B cell (primary cell): Measurements from ENCODE around the gene C4A. TPM values are rescaled to one million over a fixed set of nuclear protein-coding genes. Genes with fewer than 3 reads are reported as not detected.

Experiments used
- ATAC-seq: fragments of 200-7000 bp; cut with Tn5 transposase; one replicate; pipeline ENCODE4 v1.10.0; 2021; ENCODE audit warnings: low read depth, mild to moderate bottlenecking, moderate number of reproducible peaks, moderate library complexity
- CTCF ChIA-PET: fragments of 350-600 bp; sonication (Branson Sonifier 250); formaldehyde crosslinking; loops from one replicate; lab custom pipeline; 2021; ENCODE audit warnings: antibody characterized with exemption, inconsistent platforms; lab: Charles Lee
- POLR2A ChIA-PET: fragments of 350-600 bp; sonication (Branson Sonifier 250); formaldehyde crosslinking; loops from one replicate; lab custom pipeline; 2021; ENCODE audit warnings: antibody characterized with exemption; lab: Charles Lee
- DNase-seq: peaks from one replicate; pipeline ENCODE4 v3.0.0; 2013
- H2AFZ ChIP-seq: 2 replicates; pipeline ENCODE4 v1.6.1; 2012; ENCODE audit warnings: mild to moderate bottlenecking, low read depth, low read length; ENCODE audit not compliant: insufficient read depth, poor library complexity, severe bottlenecking
- H3K27ac ChIP-seq, 2 donors: 1 replicate in 1 of 2; 2 replicates in 1 of 2; pipeline ENCODE4 v1.5.1; 2012 to 2013; ENCODE audit warnings: low read length in 2 of 2, mild to moderate bottlenecking in 2 of 2, moderate library complexity in 1 of 2
- H3K27me3 ChIP-seq, 4 experiments: fragments of 200-600 bp in 1 of 4; sonication (generic) in 1 of 4; replicated peaks in 1 of 4; 1 replicate in 2 of 4; 2 replicates in 2 of 4; pipeline versions ENCODE4 v1.6.1 to v1.7.0; 2013 to 2016; ENCODE audit warnings: low read length in 3 of 4, mild to moderate bottlenecking in 2 of 4, mixed read lengths in 1 of 4, moderate library complexity in 1 of 4; ENCODE audit not compliant: insufficient read depth in 4 of 4, control insufficient read depth in 3 of 4; ENCODE audit errors: control extremely low read depth in 1 of 4
- H3K36me3 ChIP-seq, 2 experiments: replicated peaks in 1 of 2; 1 replicate in 1 of 2; 2 replicates in 1 of 2; pipeline versions ENCODE4 v1.6.1 to v1.7.1; 2013; ENCODE audit warnings: low read length in 1 of 2; ENCODE audit not compliant: insufficient read depth in 2 of 2, control insufficient read depth in 1 of 2; ENCODE audit errors: control extremely low read depth in 1 of 2, extremely low read depth in 1 of 2
- H3K4me1 ChIP-seq, 2 donors: fragments of 200-600 bp in 1 of 2; sonication (generic) in 1 of 2; 1 replicate in 1 of 2; 2 replicates in 1 of 2; pipeline versions ENCODE4 v1.5.1 to v1.6.1; 2013 to 2017; ENCODE audit warnings: low read length in 2 of 2; ENCODE audit not compliant: control insufficient read depth in 2 of 2, insufficient read depth in 2 of 2
- H3K4me2 ChIP-seq: replicated peaks from 2 replicates; pipeline ENCODE3; 2012; ENCODE audit warnings: mild to moderate bottlenecking, low read depth, low read length; ENCODE audit not compliant: poor library complexity, severe bottlenecking
- H3K4me3 ChIP-seq, 5 experiments: fragments of 200-600 bp in 1 of 5; sonication (generic) in 1 of 5; 1 replicate in 3 of 5; 2 replicates in 2 of 5; pipeline versions ENCODE4 v1.5.1 to v1.7.0; 2011 to 2016; ENCODE audit warnings: low read length in 4 of 5, mild to moderate bottlenecking in 4 of 5, low read depth in 2 of 5, control low read depth in 1 of 5, moderate library complexity in 1 of 5; ENCODE audit not compliant: insufficient read depth in 1 of 5; ENCODE audit errors: control extremely low read depth in 1 of 5, extremely low read depth in 1 of 5
- H3K79me2 ChIP-seq: fragments of 200-600 bp; sonication (generic); one replicate; pipeline ENCODE4 v1.6.0; 2016; ENCODE audit warnings: low read length; ENCODE audit not compliant: control insufficient read depth, insufficient read depth
- H3K9ac ChIP-seq: fragments of 200-600 bp; sonication (generic); 2 replicates; pipeline ENCODE4 v1.6.1; 2017; ENCODE audit warnings: mild to moderate bottlenecking, low read length, moderate library complexity
- H3K9me3 ChIP-seq, 3 donors: one replicate each; pipeline versions ENCODE4 v1.6.1 to v1.7.1; 2013; ENCODE audit warnings: low read length in 2 of 3; ENCODE audit not compliant: control insufficient read depth in 2 of 3, insufficient read depth in 1 of 3; ENCODE audit errors: control extremely low read depth in 1 of 3
- H4K20me1 ChIP-seq: 2 replicates; pipeline ENCODE4 v1.6.0; 2012; ENCODE audit warnings: mild to moderate bottlenecking, low read length; ENCODE audit not compliant: insufficient read depth, control insufficient read depth, poor library complexity, severe bottlenecking
- H3K27ac Mint-ChIP-seq: one replicate; pipeline ENCODE4 v1.8.0; 2021; ENCODE audit warnings: mixed read lengths
- H3K27me3 Mint-ChIP-seq: one replicate; pipeline ENCODE4 v1.8.0; 2021; ENCODE audit warnings: mixed read lengths
- H3K4me1 Mint-ChIP-seq: one replicate; pipeline ENCODE4 v1.8.0; 2021; ENCODE audit warnings: mixed read lengths
- H3K4me3 Mint-ChIP-seq: one replicate; pipeline ENCODE4 v1.8.0; 2021; ENCODE audit warnings: mixed read lengths
- H3K9me3 Mint-ChIP-seq: one replicate; pipeline ENCODE4 v1.8.0; 2022; ENCODE audit warnings: mixed read lengths; ENCODE audit not compliant: insufficient read depth
- EZH2 ChIP-seq: IDR thresholded peaks from 2 replicates; pipeline ENCODE4 v1.6.1; 2012; ENCODE audit warnings: borderline replicate concordance, low read depth, mild to moderate bottlenecking, moderate library complexity, low read length; ENCODE audit not compliant: insufficient read depth, poor library complexity, severe bottlenecking
- WGBS: methylation state at CpG from one replicate; pipeline ENCODE4 v1.1.5; 2013; ENCODE audit warnings: missing lambda C conversion rate; ENCODE audit not compliant: insufficient coverage; 5-methylcytosine and 5-hydroxymethylcytosine counted together
- intact Hi-C: fragments of 100-400 bp; cut with micrococcal nuclease; formaldehyde crosslinking; loops from one replicate; pipeline ENCODE4 v1.10.0; 2022
- polyA plus RNA-seq: library from polyadenylated mRNA; depleted of rRNA; stranded (reverse); fragments of >200 nt; gene quantifications from 2 replicates; pipeline ENCODE4 v1.2.3, GENCODE V29; 2012
- total RNA-seq, 2 donors: library from RNA; stranded (reverse); fragments of 120-200 nt in 1 of 2; gene quantifications; 1 replicate in 1 of 2; 2 replicates in 1 of 2; pipeline versions ENCODE4 v1.2.3 to v1.2.4, GENCODE V29; 2013 to 2022
- TF ChIP-seq, protein P1 (sequence below): fragments of 200-600 bp; IDR thresholded peaks from one replicate; pipeline ENCODE4 v1.8.0; 2022; ENCODE audit warnings: antibody characterized with exemption, mild to moderate bottlenecking

C4A gene
- total and polyA plus RNA-seq, 2 donors (not counting 1 experiment from before 2014, with no cell fraction given): 9.9 to 10.5 TPM

DNA sequence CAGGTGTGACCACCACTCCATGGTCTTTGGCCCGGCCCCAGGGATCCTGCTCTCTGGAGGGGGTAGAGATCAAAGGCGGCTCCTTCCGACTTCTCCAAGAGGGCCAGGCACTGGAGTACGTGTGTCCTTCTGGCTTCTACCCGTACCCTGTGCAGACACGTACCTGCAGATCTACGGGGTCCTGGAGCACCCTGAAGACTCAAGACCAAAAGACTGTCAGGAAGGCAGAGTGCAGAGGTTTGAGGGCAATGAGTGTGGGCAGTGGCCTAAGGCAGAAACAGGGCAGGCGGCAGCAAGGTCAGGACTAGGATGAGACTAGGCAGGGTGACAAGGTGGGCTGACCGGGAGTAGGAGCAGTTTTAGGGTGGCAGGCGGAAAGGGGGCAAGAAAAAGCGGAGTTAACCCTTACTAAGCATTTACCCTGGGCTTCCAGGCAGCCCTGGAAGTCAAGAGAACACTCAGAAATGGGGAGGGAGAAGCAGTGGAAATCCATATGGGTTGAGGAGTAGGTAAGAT is 35.4 kb upstream of the C4A start:
- Mint-ChIP-seq H3K9me3 (no peaks in the 10 kb centered on the region), H3K4me1 (no peaks in the 10 kb centered on the region), H3K27ac (no peak overlapping the region), H3K4me3 (no peak overlapping the region), H3K27me3 (peaks cover 18% of the 10 kb centered on the region)
- ChIA-PET POLR2A (no interaction called here), CTCF (no interaction called here)
- intact Hi-C loops: no loop called here
- Histone ChIP-seq H3K4me1 (no peaks in the 10 kb centered on the region), H3K36me3 (peaks cover 0 to 5% of the 10 kb centered on the region in 2 experiments), H3K4me2 (no peak overlapping the region), H3K4me3 (no peak overlapping the region), H3K9me3 (no peaks in the 10 kb centered on the region), H2AFZ (no peak overlapping the region), H3K9ac (no peak overlapping the region), H3K27ac (no peak overlapping the region), H3K27me3 (peaks cover 0 to 26% (median 5%) of the 10 kb centered on the region in 4 experiments), H4K20me1 (no peaks in the 10 kb centered on the region), H3K79me2 (no peaks in the 10 kb centered on the region)
- ATAC-seq (no peak), DNase-seq (no peak)
- TF ChIP-seq, protein P1, sequence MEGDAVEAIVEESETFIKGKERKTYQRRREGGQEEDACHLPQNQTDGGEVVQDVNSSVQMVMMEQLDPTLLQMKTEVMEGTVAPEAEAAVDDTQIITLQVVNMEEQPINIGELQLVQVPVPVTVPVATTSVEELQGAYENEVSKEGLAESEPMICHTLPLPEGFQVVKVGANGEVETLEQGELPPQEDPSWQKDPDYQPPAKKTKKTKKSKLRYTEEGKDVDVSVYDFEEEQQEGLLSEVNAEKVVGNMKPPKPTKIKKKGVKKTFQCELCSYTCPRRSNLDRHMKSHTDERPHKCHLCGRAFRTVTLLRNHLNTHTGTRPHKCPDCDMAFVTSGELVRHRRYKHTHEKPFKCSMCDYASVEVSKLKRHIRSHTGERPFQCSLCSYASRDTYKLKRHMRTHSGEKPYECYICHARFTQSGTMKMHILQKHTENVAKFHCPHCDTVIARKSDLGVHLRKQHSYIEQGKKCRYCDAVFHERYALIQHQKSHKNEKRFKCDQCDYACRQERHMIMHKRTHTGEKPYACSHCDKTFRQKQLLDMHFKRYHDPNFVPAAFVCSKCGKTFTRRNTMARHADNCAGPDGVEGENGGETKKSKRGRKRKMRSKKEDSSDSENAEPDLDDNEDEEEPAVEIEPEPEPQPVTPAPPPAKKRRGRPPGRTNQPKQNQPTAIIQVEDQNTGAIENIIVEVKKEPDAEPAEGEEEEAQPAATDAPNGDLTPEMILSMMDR: no peak
- TF ChIP-seq EZH2: no peak
- 86% methylated on average over 7 of the region's 11 CpGs for WGBS

DNA sequence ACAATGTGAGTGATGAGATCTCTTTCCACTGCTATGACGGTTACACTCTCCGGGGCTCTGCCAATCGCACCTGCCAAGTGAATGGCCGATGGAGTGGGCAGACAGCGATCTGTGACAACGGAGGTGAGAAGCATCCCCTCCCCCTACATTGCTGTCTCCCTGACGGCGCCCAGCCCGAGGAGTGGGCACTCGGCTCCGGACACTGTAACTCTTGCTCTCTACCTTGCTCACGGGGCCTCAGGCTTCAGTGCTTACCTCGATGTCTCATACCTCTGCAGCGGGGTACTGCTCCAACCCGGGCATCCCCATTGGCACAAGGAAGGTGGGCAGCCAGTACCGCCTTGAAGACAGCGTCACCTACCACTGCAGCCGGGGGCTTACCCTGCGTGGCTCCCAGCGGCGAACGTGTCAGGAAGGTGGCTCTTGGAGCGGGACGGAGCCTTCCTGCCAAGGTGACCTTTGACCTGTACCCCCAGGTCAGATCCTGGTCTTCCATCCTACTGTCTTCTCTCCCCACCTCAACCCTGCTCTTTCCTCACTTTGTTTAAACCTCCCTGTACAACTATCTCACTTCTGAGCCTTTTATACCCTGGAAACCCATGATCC is 34.7 kb upstream of the C4A start:
- Mint-ChIP-seq H3K4me1 (no peaks in the 10 kb centered on the region), H3K4me3 (no peak overlapping the region), H3K9me3 (no peaks in the 10 kb centered on the region), H3K27ac (no peak overlapping the region), H3K27me3 (peaks cover 17% of the 10 kb centered on the region)
- no peak overlapping the region for H3K4me3 ChIP-seq
- 92% methylated on average over 22 of the region's 24 CpGs for WGBS
- CTCF ChIA-PET: no interaction called here
- intact Hi-C loops: no loop called here
- H3K9me3 ChIP-seq: no peaks in the 10 kb centered on the region
- DNase-seq (no peak), ATAC-seq (no peak)
- no peak overlapping the region for H3K27ac ChIP-seq
- H3K27me3 ChIP-seq: peaks cover 0 to 26% (median 5%) of the 10 kb centered on the region in 4 experiments
- H3K4me2 ChIP-seq: no peak overlapping the region
- no peaks in the 10 kb centered on the region for H4K20me1 ChIP-seq
- H3K4me1 ChIP-seq: no peaks in the 10 kb centered on the region
- no peak overlapping the region for H2AFZ ChIP-seq
- no peak for TF ChIP-seq EZH2
- TF ChIP-seq, protein P1: no peak
- no peak overlapping the region for H3K9ac ChIP-seq
- peaks cover 0 to 12% of the 10 kb centered on the region in 2 experiments for H3K36me3 ChIP-seq
- H3K79me2 ChIP-seq: no peaks in the 10 kb centered on the region
- POLR2A ChIA-PET: no interaction called here
